Glomerular visceral epithelial cell (primary cell): Measurements from ENCODE around the gene NKAIN2.
"Not testable (repeated sequence)": the region's sequence is repeated elsewhere in the genome, so short reads cannot be mapped to it uniquely, and the experiment has no call there.

Experiments
- DNase-seq: peaks from one replicate; pipeline ENCODE4 v3.0.0-alpha.2; 2016; ENCODE audit errors: extremely low spot score

The NKAIN2 gene

DNA sequence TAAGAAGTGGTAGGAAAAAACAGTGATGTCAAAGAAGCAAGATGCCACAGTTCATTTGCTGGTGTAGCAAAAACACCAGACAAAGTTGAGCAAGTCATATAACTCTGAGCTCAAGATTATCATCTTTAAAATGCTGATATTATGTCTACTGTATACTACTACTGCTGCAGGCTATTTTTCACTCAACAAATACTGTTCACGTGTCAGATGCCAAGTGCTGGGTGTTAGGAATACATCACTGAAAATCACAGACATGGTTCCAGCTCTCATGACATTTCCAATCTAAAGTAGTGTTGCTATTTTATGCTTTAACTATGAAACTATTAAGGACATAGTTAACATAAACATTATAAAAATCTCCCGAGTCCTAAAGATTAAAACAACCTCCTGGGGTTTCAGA is 163.0 kb downstream of the NKAIN2 start:
- no peak for DNase-seq

DNA sequence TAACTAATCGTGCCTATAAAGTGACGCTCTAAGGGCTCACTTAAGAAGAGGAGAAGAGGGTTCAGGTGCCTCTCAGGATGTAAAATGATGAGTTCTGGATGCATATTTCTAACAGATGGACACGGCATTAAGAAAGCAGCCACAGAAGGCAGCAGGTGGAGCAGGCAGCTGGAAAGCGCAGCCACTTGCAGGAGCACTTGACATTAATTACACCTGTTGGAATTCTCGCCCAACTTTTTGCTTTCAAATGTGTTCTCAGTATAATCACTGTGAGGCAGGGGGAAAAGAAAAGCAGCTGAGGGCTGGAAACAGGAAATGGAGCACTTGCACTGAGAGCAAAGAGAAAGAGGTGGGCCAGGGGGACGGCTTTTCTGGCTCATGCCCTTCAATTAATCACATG is 164.2 kb downstream of the NKAIN2 start:
- no peak for DNase-seq

DNA sequence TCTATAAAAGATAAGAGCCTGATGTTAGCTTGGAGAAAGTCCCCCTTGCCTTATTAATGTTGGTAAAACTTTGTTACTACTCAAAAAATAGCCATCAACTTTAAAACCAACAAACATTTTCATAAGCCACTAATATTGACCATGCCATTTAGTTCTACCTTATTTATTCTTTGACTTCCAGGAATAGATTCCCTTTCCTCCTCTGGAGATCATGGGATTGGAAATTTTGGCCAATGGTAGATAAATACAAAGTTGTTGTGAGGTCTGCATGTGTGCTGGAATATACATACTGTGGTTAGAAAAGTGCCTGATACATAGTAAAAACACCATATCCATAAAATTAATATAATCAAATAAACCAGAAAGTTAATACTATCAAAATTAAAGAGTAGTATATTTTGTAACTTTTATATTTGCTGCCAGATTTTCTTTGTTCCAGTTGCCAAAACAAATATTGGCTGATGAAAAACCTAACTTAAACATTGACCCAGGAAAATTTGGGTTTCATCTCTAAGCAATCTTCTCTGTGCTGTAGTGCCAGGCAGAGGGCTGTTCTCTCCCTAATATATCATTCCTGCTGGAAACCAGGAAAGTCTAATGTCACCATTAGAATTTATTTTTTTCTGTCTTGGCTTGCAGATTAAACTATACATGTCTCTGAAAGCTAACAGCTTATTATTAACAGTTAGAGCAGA is 169.1 kb downstream of the NKAIN2 start:
- DNase-seq = no peak

DNA sequence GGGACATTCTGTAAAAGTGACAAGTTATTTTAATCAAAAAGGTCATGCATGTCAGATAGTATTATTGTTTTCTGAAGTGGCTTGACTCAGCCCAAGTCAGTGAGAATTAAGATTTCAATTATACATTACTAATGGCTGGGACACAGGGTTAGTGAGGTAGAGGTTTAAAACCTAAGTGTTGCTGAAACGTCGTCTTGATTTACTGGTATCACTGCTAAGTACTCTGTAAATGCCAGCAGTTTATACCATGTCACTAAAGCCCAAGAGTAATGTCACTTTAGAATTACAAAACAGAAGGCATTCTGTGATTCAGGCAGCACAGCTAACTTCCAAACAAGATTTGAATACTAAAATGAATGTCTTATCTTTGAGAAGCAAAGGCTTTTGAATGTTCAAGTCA is 176.6 kb downstream of the NKAIN2 start:
- DNase-seq = no peak

DNA sequence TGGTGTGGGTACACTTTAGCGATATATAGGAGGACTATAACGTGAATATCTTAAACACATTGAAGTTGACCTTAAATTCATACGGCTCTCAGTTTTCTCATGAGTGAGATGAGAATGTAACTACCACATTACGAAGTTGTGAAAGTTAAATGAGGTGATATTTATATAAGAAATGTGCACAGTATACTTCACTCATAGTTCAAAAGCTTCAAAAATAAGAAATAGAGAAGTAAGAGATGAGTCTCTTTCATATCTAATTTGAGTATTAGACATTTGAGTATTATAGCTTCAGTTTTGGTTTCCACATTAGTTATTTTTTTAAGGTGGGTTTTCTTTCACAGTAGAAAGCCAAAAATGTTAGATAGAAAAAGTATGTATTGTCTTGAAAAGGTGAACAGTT is 183.3 kb downstream of the NKAIN2 start:
- DNase-seq = no peak

DNA sequence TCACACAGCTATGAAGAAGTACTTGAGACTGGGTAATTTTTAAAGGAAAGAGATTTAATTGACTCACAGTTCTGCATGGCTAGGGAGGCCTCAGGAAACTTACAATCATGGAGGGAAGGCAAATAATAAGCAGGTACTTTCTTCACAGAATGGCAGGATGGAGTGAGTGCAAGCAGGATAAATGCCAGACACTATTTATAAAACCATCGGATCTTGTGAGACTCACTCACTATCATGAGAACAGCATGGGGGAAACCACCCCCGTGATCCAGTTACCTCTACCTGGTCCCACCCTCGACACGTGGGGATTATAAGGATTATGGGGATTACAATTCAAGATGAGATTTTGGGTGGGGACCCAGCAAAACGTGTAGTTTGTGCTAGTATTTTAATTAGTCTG is 186.3 kb downstream of the NKAIN2 start:
- DNase-seq = not testable (repeated sequence)

DNA sequence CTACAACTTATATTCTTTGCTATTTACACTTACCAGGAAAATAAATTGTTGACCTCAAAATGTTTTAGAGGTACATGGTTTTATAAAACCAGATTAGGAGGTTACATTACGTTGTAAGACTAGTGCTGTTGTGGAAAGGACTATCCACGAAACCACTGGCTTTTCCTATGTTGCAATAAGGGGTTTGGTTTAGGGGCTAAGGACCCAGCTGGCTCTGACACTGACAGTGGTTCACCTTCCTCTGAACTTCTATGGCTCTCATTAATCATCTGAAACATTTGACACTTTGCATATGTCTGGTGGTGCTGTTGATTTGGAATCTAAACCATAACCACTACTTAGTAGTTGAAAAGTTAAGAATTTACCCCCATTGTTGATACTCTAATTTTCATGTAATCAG is 186.7 kb downstream of the NKAIN2 start:
- DNase-seq = no peak

DNA sequence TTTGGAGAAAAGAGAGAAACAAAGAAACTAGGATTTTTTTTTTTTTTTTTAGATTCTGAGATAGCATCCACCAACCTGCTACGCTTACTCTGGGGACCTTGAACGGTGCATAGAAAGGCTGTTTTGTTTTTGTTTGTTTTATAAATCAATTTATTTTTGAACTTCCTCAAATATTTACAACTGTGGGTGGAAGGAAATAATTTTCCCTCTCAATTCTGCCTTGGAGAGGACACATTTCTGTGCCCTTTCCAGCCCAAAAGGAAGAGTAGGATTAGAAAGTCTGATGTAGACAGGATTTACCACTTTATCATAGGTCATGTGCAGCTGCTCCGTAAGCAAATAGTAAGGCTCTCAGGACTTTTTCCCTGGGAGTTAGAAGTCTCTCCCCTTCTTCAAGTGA is 190.5 kb downstream of the NKAIN2 start:
- no peak for DNase-seq

DNA sequence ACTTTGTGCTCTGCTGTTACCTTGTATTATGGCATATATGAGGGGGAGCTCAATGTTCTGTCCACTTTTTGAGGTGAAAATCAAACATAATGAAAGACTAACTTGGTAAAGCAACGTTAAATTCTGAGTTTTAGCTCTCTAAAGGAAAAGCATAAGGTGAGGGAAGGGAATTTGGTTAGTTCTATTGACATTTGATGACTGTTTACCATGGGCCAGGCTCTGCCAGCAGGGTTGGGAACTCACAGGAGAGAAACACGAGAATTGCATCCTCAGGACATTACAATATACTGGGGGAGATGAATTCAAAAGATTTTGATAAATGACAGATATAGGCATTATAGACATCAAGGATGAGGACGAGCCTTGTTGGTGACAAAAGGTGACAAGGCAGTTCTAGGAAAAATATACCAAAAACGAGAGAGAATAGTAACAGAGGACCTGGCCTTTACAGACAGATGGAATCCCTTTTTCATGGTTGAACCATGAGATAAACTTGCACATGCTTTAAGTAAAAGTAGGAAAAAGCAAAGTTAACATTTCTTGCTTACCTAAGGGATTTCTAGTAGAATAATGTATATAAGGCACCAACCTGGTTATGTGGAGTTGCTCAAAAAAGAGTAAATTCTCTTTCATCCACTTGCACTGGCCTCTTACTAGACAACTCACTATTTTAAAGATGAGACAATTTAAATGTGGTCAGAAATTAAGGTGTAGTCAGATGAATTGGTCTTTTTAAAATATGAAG is 191.4 kb downstream of the NKAIN2 start:
- DNase-seq = no peak

DNA sequence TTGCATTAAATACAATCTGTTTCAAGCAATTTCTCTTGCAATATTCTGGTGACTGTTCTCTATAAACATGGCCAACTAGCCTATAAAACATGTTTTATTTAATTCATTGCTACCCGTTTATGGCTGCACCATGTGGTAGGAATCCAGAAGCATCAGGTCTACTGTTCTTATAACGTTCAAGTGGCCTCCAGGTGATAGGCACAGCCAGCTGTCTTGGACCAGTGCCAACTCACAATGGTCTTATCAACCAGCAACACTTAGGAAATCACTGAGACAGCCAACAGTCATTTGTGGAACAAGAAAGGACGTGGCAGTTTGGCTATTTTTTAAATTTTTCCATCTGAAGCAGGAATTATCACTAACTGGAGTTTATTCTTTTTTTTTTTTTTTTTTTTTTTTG is 193.6 kb downstream of the NKAIN2 start:
- no peak for DNase-seq

DNA sequence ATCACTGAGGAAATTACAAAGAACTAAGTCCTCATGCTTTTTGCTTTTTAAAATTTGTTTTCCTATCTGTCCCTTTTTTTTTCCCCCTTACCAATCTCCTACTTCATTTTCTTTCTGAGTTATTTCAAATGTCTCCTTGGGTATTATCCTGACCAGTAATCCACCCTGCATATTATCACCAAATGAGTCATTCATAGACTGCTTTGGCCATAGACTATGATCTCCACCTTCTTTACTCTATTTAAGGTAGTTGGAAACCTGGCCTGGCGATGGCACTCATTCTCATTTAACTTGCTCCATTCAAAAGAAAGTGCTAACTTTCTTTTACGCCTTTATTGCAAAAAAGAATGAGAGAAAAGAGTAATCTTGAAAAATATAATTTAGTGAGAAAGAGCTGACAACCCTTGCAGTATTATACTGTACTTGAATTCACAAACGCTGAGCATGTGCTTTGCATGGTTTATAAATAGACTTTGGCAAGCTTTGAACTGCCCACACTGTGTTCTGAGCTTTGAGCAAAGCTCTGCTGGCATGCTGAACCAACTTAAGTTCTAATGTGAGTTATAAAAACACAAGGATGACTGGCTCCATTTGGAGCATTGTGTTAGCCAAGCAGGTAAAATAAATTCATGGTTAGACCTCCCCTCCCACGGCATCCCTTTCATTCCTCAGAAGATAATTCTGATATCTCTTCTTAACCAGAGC is 198.9 kb downstream of the NKAIN2 start:
- no peak for DNase-seq

DNA sequence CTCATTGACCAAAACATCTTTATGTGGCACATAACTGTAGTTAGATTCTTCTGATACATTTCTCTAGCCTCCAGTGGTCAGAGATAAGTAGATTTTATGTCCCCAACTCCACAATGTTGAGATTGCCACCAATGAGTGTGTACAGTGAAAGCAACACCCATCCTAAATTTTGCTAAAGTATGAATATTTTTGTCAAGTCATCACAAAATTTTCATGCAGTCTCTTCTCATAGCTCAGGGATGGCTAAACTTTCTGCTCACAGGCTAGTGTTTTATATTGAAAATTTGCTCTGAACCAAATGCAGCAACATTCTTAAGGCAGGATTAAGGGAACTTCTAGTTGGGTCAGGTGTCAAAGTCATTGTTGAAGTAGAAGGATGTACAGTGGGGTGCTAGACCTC is 203.6 kb downstream of the NKAIN2 start:
- no peak for DNase-seq

DNA sequence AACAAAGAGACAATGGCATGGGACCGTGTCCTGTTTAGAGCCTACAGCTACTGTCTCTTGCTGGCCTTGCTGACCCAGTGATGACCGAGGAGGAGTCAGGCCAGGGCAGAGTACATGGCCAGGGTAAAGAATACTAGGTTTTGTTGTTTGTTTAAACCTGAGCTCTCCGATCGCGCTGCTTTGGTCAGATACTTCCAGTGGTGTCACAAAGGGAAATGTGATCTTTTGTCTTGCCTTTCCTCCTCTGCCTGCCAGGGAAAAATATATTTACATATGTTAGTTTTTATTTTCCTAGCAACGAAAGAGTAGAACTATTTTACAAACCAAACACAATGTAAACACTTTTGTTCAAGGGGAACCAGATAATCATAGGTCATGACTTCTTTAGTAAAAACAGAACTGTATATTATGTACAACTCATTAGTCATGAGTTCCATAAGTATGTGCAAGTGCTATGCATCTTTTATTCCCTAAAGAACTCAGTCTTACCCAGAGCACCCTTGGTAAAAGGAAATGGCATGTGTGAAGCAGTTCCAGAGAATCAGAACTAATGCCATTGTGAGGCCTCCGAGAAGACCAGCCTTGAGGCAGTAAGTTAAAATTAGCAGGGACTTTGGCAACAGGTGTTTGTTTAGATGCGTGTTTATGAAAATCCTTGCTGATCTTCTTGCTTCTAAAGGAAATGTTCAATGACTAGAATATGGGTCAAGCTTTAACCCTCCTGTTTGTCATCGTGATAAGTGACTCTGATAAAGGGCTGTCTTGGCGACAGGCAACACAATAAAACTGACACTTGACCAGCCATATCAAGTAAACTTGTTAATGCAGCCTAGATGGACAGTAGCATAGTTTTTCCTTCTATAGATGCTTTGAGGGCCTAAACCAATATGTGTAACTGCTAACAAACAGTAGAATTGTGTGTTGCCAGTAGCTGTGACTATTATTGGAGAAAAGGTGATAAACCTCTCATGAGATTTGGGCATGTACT is 204.6 kb downstream of the NKAIN2 start:
- no peak for DNase-seq

DNA sequence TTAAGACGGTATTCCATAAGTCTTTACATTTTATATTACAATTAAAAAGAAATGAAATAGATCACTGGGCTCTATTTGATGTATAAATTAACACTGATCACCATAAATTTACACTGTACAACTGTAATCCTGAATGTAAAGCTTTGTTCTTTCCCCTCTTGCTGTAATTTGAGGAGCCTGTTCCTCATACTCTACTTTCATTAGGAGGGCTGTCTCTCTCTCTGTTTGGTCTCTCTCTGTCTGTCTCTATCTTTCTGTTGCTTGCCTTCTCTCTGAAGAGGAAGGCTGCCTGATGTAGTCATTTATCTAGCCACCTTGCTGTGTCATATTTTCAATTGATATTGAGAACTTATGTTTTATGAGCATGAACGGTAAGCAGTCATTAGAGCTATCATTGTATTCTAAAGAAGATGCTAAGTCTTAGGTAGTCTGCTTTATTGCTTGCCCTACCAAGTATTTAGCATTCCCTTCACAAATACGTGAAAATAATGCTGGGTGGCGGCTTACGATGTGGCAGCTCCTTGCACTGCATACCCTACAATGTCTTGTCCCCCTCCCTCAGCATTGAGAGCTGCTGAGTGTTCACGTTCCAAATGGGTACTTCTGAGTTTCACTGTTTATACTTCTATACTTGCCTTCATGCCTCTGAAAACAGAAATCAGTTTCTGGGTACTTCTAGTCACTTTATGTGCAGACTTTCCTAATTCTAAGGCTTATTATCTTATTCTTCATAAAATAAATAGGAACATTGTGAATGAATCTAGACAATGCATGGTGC is 205.5 kb downstream of the NKAIN2 start:
- DNase-seq = no peak

DNA sequence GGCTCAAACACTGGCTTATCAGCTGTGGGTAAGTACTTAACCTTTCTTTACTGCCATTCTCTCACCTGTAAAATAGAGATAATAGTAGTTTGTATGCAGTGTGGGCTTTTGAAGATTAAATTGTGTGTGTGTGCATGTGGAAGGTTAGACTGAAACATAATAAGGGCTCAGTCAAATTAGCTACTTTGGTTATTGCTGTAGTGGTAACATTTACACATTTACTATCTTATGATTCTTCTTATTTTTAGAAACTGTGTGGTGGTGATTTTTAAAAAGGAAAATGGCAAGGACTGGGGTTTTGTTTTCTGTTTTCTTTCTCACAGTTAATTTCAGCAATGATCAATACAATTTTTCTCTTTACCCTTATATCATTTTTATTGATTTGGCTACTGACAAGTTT is 206.9 kb downstream of the NKAIN2 start:
- DNase-seq = no peak

DNA sequence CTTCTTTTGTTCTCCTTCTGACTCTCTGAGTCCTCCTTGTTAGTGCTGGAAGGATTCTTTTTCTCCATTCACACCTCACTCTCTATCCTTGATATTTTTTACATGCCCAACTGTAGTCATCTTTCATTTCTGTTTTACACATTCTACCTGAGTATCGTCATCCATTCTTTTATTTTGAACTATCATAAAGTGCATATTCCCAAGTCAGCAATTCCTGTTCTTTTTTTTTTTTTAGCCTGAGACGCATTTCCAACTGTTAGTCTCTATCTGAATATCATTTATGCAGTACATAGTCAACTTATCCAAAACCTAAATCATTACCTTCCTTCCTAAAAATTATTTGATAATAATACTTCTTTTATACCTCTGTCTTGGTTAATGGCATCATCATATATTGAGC is 207.5 kb downstream of the NKAIN2 start:
- DNase-seq = no peak

DNA sequence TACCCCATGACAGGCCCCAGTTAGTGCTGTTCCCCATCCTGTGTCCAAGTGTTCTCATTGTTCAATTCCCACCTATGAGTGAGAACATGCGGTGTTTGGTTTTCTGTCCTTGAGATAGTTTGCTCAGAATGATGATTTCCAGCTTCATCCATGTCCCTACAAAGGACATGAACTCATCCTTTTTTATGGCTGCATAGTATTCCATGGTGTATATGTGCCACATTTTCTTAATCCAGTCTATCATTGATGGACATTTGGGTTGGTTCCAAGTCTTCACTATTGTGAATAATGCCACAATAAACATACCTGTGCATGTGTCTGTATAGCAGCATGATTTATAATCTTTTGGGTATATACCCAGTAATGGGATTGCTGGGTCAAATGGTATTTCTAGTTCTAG is 218.4 kb downstream of the NKAIN2 start:
- DNase-seq = not testable (repeated sequence)

DNA sequence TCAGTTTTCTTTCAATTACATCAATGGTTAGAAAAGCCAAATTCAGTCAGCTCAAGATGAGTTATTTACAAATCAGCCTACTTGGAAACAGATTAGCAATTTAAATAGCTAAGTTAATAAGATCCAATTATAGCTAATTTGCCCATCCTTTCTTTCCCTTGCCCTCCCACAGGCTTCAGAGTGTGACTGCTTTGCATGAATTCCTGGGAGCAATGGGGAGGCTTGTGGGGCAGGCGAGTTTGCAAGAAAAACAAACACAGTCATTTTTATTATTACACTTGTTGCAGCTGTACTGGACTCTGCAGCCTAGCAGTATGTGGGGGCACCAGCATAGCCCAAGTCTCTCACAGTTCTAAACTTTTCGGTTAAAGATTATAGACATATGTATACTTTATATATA is 219.0 kb downstream of the NKAIN2 start:
- no peak for DNase-seq

DNA sequence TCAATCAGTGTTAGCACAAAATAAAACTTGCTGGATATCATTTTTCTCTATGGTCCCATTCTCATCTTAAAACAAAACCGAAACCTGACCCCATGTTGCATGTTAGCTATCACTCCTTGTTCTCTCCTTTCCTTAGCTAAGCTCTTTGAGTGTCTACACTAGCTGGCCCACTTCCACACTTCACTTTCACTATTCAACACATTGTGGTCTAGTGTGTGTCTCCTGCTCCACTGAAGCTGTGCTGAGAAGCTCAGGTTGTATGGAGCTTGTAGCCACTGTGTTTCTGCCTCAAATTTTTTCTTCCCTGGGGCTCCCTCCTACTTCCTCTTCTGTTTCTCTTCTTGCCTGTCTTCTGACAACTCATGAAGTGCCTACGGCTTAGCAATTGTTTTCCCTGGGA is 223.0 kb downstream of the NKAIN2 start:
- DNase-seq = no peak

DNA sequence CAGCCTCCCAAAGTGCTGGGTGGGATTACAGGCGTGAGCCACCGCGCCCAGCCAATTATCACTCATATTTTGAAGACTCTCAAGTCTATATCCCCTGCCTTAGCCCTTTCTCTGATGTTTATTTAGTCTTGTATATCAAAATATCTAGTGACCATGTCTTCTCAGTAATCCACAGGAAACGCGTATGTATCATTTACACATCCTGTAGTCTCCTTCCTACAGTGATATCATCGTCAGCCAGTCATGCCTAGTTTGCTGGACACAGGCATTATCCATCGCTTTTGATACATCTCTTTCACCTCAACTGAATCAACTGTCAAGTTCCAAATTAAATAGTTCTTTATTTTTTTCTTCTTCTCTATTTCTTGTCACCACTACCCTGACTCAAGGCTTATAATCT is 223.7 kb downstream of the NKAIN2 start:
- no peak for DNase-seq

DNA sequence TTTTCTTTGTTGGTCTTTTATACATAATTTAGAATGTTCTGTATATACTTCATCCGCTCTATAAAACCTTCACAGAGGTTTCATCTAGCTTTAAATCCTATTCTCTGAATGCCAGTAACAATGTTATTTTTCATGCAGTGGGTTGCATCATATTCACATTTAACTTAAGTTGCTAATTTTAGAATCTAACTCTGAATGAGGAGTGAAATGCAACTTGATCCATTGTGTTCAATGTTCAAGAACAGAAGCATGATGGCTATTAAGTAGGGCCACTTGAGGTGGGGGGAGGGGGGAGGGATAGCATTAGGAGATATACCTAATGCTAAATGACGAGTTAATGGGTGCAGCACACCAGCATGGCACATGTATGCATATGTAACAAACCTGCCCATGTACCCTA is 224.5 kb downstream of the NKAIN2 start:
- no peak for DNase-seq
